Ascending aorta (tissue), 2 donors: ENCODE data around the gene DMD. TPM values are rescaled to one million over a fixed set of nuclear protein-coding genes. Genes with fewer than 3 reads are reported as not detected.
A peak's percentile ranks its signal among the peaks of the same experiment; 100 is the strongest.
"Not testable (repeated sequence)": the region's sequence is repeated elsewhere in the genome, so short reads cannot be mapped to it uniquely, and the experiment has no call there.

ENCODE experiments used
- DNase-seq, 2 donors: peaks; one replicate each; pipeline ENCODE4 v3.0.0-alpha.2; 2019; ENCODE audit warnings: low spot score in 2 of 2
- H3K27ac ChIP-seq, 2 donors: fragments of 200-600 bp; sonication (generic); one replicate each; pipeline ENCODE4 v1.5.1; 2016 to 2017; ENCODE audit warnings: mild to moderate bottlenecking in 1 of 2
- H3K27me3 ChIP-seq: fragments of 200-600 bp; sonication (generic); one replicate; pipeline ENCODE4 v1.5.1; 2017
- H3K36me3 ChIP-seq, 2 donors: fragments of 200-600 bp; sonication (generic); one replicate each; pipeline ENCODE4 v1.5.1; 2016
- H3K4me1 ChIP-seq, 2 donors: fragments of 200-600 bp; sonication (generic); one replicate each; pipeline ENCODE4 v1.5.1; 2016 to 2017; ENCODE audit warnings: mild to moderate bottlenecking in 1 of 2
- H3K4me3 ChIP-seq, 2 donors: fragments of 200-600 bp; sonication (generic); one replicate each; pipeline ENCODE4 v1.5.1; 2016 to 2017; ENCODE audit warnings: mild to moderate bottlenecking in 1 of 2
- H3K9me3 ChIP-seq, 2 donors: fragments of 200-600 bp; sonication (generic); one replicate each; pipeline ENCODE4 v1.5.1; 2016
- CTCF ChIP-seq, 3 experiments: fragments of 200-600 bp in 2 of 3; fragments of 450-650 bp in 1 of 3; sonication (generic) in 2 of 3; IDR thresholded peaks; one replicate each; pipeline ENCODE4 v1.5.1; 2016 to 2019; ENCODE audit warnings: antibody characterized with exemption in 3 of 3, mild to moderate bottlenecking in 1 of 3, moderate library complexity in 1 of 3
- intact Hi-C: fragments of 100-400 bp; cut with DNase I; formaldehyde crosslinking; loops from one replicate; pipeline ENCODE4 v1.15.1; 2023
- total RNA-seq: library from RNA; depleted of rRNA; stranded (reverse); fragments of >200 nt; gene quantifications from one replicate; pipeline ENCODE4 v1.1.0, GENCODE V29; 2016

DMD gene
- total RNA-seq, 1 donor from 2014 or later = 40.0 TPM

DNA sequence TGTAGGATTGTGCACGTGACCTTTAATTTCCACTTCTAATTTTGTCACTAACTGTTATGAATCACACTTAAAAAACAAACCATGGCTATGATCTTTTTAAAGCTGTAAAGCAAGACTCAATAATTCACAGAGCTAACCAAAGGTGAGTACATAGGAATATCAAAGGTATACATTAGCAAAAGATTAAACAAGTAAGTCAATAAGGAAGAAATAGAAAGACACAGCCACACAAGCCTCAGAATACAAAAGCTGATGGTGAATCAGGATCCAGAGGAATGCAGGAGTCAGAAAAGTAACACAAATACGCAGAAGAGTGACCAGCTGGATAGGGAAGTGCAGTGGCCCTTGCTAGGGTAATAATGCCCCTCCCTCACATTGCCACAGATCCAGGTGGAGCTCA lies 943.6 kb downstream of the DMD start:
- Histone ChIP-seq H3K27ac (no peak overlapping the region), H3K9me3 (peaks cover 0 to 5% of the 10 kb centered on the region in 2 donors), H3K36me3 (no peaks in the 10 kb centered on the region), H3K4me1 (no peaks in the 10 kb centered on the region), H3K4me3 (no peak overlapping the region), H3K27me3 (no peaks in the 10 kb centered on the region)
- no peak for TF ChIP-seq CTCF (IDR thresholded peaks at IDR 0.05)
- no peak for DNase-seq
- intact Hi-C loops = no loop called here

- H3K4me1 ChIP-seq, H3K27ac ChIP-seq, H3K4me3 ChIP-seq, H3K27me3 ChIP-seq, H3K36me3 ChIP-seq, intact Hi-C loops, H3K9me3 ChIP-seq, DNase-seq: not testable (repeated sequence)
- TF ChIP-seq CTCF (IDR thresholded peaks at IDR 0.05) = peak in 1 of 3 experiments; percentile 20
These were observed 964.7 kb downstream of the DMD start for GRCh38 chrX:32246675-32247074.

DNA sequence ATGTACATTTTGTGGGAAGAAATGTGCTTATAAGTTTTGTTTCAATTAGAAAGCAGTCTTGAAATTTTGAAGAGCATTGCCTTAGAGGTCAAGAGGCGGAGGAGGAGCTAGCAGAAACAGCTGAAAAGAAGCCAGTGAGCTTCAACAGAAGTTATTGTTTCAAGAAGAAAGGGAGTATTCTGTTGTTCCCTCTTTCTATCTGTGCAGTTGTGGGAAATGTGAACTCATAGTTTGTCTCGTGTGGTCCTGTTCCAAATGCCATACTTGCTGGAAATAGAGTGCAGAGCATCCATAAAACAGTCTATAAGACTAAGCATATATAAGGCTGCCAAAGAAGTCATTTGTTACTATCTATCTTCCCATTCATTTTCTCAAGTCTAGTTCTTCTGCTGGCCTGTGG lies 1015.7 kb downstream of the DMD start:
- no peaks in the 10 kb centered on the region for H3K36me3 ChIP-seq
- H3K27me3 ChIP-seq = no peaks in the 10 kb centered on the region
- no peak for DNase-seq
- no peaks in the 10 kb centered on the region for H3K9me3 ChIP-seq
- intact Hi-C loops = no loop called here
- H3K4me3 ChIP-seq = no peak overlapping the region
- no peak for TF ChIP-seq CTCF (IDR thresholded peaks at IDR 0.05)
- H3K4me1 ChIP-seq = no peaks in the 10 kb centered on the region
- no peak overlapping the region for H3K27ac ChIP-seq

DNA sequence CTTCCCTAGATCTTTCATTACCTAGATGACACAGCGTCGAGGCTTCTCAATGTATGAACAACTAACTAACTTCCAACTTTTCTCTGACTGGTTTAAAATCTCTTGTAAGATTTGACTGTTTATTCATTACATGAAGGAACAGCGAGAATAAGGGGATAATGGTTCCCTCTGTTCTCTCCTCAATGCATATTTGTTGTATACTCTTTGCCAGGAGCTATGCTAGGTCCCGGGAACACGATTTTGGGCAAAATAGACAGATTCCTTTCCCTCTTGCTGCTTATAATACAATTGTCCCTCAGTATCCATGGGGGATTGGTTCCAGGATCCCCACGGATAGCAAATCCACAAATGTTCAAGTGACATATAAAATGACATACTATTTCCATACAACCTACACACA lies 1020.0 kb downstream of the DMD start:
- H3K4me1 ChIP-seq = no peaks in the 10 kb centered on the region
- no peak for DNase-seq
- no peak overlapping the region for H3K4me3 ChIP-seq
- no peak for TF ChIP-seq CTCF (IDR thresholded peaks at IDR 0.05)
- H3K27me3 ChIP-seq = no peaks in the 10 kb centered on the region
- no peaks in the 10 kb centered on the region for H3K36me3 ChIP-seq
- no peaks in the 10 kb centered on the region for H3K9me3 ChIP-seq
- no peak overlapping the region for H3K27ac ChIP-seq
- intact Hi-C loops = no loop called here

DNA sequence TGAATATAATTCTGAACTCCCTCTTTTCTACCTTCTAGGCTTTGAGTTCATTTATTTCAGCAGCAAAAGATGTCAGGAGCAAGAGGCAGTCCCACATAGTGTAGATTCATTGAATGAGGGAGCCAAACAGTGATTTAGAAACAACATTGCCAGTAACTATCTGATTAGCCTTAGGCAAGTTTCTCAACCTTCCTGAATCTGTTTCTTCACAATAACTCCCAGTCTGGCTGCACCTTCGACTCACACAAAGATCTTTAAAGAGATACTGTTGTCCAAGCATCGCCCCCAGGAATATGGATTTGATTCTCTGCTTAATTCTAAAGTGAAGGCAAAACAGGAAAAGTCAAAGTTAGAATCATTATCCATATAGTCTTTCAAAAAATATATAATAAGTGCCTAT lies 1026.2 kb downstream of the DMD start:
- Histone ChIP-seq H3K4me1 (no peaks in the 10 kb centered on the region), H3K36me3 (no peaks in the 10 kb centered on the region), H3K27me3 (no peaks in the 10 kb centered on the region), H3K4me3 (no peak overlapping the region), H3K9me3 (no peaks in the 10 kb centered on the region), H3K27ac (no peak overlapping the region)
- intact Hi-C loops = no loop called here
- DNase-seq = no peak
- no peak for TF ChIP-seq CTCF (IDR thresholded peaks at IDR 0.05)

DNA sequence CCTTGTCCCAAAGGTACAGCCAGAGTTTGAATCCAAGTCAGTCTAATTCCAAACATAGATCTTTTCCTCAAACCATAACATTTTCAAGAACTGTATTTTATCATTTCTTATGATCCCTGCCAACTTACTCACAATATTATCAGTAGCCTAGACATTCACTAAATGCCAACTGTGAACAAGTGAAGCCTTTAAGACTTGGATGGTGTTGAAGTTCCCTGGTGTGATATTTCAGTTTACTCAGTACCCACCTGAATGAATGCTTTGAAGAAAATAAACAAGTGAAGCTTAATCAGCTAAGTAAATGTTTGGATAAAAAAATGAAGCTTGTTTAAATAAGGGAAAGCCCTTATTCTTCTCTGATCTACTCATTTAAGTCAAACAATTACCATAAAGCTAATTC lies 1028.3 kb downstream of the DMD start:
- no peak for DNase-seq
- Histone ChIP-seq H3K27ac (no peak overlapping the region), H3K4me1 (no peaks in the 10 kb centered on the region), H3K9me3 (no peaks in the 10 kb centered on the region), H3K4me3 (no peak overlapping the region), H3K36me3 (no peaks in the 10 kb centered on the region), H3K27me3 (no peaks in the 10 kb centered on the region)
- intact Hi-C loops = no loop called here
- TF ChIP-seq CTCF (IDR thresholded peaks at IDR 0.05) = no peak
